ENCODE measurements around the gene KMT2A. TPM values are rescaled to one million over a fixed set of nuclear protein-coding genes. Genes with fewer than 3 reads are reported as not detected.
"Not testable (repeated sequence)": the region's sequence is repeated elsewhere in the genome, so short reads cannot be mapped to it uniquely, and the experiment has no call there.

The KMT2A gene
- total RNA-seq, 1 donor from 2014 or later, result 24.3 TPM

GRCh38 chr11:118565051-118565450 lies 128.8 kb downstream of the KMT2A start:
- ATAC-seq, result peak; percentile 44
- intact Hi-C loops (cut with DNase I), result no loop called here
- peak; percentile 72 for DNase-seq (ENCODE audit: missing footprints)

DNA sequence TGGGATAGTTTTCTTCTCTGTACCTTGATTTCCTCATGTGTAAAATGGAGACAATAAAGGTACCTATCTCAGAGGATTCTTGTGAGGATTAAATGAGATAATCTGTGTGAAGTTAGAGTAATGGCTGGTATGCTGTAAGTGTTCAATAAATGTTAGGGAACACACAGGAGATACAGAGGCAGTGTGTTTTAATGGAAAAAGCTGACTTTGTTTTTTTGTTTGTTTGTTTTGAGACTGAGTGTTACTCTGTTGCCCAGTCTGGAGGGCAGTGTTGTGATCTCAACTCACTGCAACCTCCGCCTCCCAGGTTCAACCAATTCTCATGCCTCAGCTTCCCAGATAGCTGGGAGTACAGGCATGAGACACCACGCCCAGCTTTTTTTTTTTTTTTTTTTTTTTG lies 133.4 kb downstream of the KMT2A start:
- intact Hi-C loops (cut with DNase I), result no loop called here
- no peak for ATAC-seq
- DNase-seq (ENCODE audit: missing footprints), result no peak

- DNase-seq (ENCODE audit: missing footprints), result no peak
- intact Hi-C loops (cut with DNase I), result no loop called here
- ATAC-seq, result no peak
Observed at GRCh38 chr11:118570787-118571186, 134.5 kb downstream of the KMT2A start.

GRCh38 chr11:118571701-118572060 lies 135.4 kb downstream of the KMT2A start:
- ATAC-seq; intact Hi-C loops (cut with DNase I); DNase-seq (ENCODE audit: missing footprints): not testable (repeated sequence)

DNA sequence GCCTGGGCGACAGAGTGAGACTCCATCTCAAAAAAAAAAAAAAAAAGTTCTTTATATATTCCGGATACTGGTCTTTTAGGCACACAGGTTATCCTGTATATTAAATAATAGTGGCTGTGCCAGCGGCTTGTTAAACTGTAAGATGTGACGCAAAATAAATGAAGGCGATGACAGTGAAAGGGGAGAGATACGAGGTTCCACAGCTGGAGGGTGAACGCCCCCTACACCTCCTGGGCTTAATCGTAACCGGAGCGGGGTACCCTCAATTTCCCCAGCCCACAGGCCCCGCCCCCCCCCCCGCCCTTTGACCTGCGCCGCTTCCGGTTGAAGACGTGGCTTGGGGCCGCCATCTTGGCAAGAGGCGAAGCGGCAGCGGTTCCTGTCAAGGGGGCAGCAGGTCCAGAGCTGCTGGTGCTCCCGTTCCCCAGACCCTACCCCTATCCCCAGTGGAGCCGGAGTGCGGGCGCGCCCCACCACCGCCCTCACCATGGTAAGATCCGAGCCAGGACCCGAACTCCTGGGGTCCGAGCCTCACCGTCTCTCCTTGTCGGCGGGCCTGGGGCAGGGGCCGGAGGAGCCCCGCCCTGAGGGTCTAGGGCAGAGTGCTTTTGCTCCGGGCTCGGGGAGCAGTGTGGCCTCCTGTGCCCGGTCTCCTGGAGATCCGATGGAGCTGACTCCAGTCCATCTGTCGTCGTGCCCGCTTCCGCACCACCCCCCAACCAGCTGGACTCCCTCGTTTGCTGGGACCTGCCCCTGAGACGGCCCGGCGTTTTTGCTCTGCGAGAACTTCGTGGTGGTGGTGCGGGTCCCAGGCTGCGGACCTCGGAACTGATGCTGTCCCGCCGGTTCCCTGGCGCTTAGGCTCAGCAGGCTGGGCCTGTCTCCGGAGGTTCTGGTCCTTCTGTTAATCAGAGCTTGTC lies 136.0 kb downstream of the KMT2A start, which contains the start of gene ARCN1:
TSS of gene ARCN1 (plus strand) at position 349 of the 920 bp plus-strand sequence. CDS start at position 488, 139 bp downstream.
- peak; percentile 92 for DNase-seq (ENCODE audit: missing footprints)
- intact Hi-C loops (cut with DNase I), result no loop called here
- ATAC-seq, result peak; percentile 89

DNA sequence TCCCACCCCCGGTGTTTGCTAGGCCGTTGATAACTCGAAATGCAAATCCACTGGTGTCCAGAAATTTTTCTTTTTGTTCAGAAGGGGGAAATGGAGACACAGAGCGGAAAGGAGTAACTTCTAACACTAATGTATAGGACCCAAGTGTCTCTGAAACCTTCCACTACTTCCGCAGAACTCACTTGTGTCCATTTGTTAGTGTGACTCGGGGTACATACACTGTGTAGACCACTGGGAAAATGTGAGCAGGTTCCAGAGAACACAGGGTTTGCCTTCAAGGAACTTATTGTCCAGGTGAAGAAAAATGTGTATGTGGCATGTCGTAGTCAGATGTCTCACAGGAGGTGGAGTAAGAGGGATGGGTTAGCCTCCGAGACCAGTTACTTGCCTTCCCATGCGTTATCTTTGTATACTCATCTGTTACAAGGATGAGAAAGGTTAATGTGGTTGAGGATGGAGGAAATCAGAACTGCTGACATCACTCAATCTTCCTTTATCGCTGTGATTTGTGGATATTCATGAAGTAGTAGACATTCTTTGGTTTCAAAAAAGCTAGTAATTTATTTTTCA lies 136.8 kb downstream of the KMT2A start:
- intact Hi-C loops (cut with DNase I), result no loop called here
- ATAC-seq (peak; percentile 21), DNase-seq (ENCODE audit: missing footprints) (no peak)

GRCh38 chr11:118574636-118575035 lies 138.3 kb downstream of the KMT2A start:
- ATAC-seq, result no peak
- intact Hi-C loops (cut with DNase I), result no loop called here
- DNase-seq (ENCODE audit: missing footprints), result no peak

Other genes with a start within 250 kb of the KMT2A start
- gene JAML, start 211.5 kb upstream of the KMT2A start, total RNA-seq, result 3.3 TPM
- 2.2 TPM for gene MPZL3, start 184.1 kb upstream of the KMT2A start, total RNA-seq
- gene MPZL2, start 172.2 kb upstream of the KMT2A start, total RNA-seq, result 11.4 TPM
- gene CD3E, start 131.8 kb upstream of the KMT2A start, total RNA-seq, result 0.70 TPM
- not detected for gene CD3D, start 93.8 kb upstream of the KMT2A start, total RNA-seq
- gene CD3G, start 92.1 kb upstream of the KMT2A start, total RNA-seq, result 0.78 TPM
- gene UBE4A, start 76.9 kb upstream of the KMT2A start, total RNA-seq, result 32.0 TPM
- 762 TPM for gene ATP5MG, start 34.9 kb upstream of the KMT2A start, total RNA-seq
- 0.92 TPM for gene TTC36, start 91.0 kb downstream of the KMT2A start, total RNA-seq
- 10.8 TPM for gene TMEM25, start 94.7 kb downstream of the KMT2A start, total RNA-seq
- gene IFT46, start 129.4 kb downstream of the KMT2A start, total RNA-seq, result 24.9 TPM
- gene ARCN1, start 135.9 kb downstream of the KMT2A start, total RNA-seq, result 93.4 TPM
- 115 TPM for gene PHLDB1, start 171.1 kb downstream of the KMT2A start, total RNA-seq
- not detected for gene TREH, start 243.2 kb downstream of the KMT2A start, total RNA-seq

All from Right ventricle myocardium inferior (tissue), 1 donor.